ENCODE measurements around the gene ATP1B1.

Gene ATP1B1

GRCh38 chr1:169103480-169103893 lies 3.0 kb upstream of the ATP1B1 start:
- TF ChIP-seq TAF1 (IDR thresholded peaks at IDR 0.05; ENCODE audit: borderline replicate concordance, insufficient read depth, low read length) (no peak), POLR2AphosphoS5 (IDR thresholded peaks at IDR 0.05; ENCODE audit: low read depth, low read length) (no peak), REST (IDR thresholded peaks at IDR 0.05; ENCODE audit: insufficient read depth in 1 of 2, low read depth in 2 of 2, low read length in 2 of 2) (no peak), SIN3A (IDR thresholded peaks at IDR 0.05; ENCODE audit: borderline replicate concordance, insufficient read depth, low read length) (no peak), FOXP2 (optimal IDR thresholded peaks at IDR 0.05; ENCODE audit: borderline replicate concordance, extremely low read depth, extremely low read length, insufficient read depth) (no peak)

- TF ChIP-seq FOXP2 (optimal IDR thresholded peaks at IDR 0.05; ENCODE audit: borderline replicate concordance, extremely low read depth, extremely low read length, insufficient read depth) (no peak), REST (IDR thresholded peaks at IDR 0.05; ENCODE audit: insufficient read depth in 1 of 2, low read depth in 2 of 2, low read length in 2 of 2) (no peak), POLR2AphosphoS5 (IDR thresholded peaks at IDR 0.05; ENCODE audit: low read depth, low read length) (no peak), TAF1 (IDR thresholded peaks at IDR 0.05; ENCODE audit: borderline replicate concordance, insufficient read depth, low read length) (no peak), SIN3A (IDR thresholded peaks at IDR 0.05; ENCODE audit: borderline replicate concordance, insufficient read depth, low read length) (no peak)
These were observed 1.4 kb upstream of the ATP1B1 start for GRCh38 chr1:169105087-169105433.

- TF ChIP-seq FOXP2 (optimal IDR thresholded peaks at IDR 0.05; ENCODE audit: borderline replicate concordance, extremely low read depth, extremely low read length, insufficient read depth) (peak; percentile 12), REST (IDR thresholded peaks at IDR 0.05; ENCODE audit: insufficient read depth in 1 of 2, low read depth in 2 of 2, low read length in 2 of 2) (no peak), TAF1 (IDR thresholded peaks at IDR 0.05; ENCODE audit: borderline replicate concordance, insufficient read depth, low read length) (no peak), SIN3A (IDR thresholded peaks at IDR 0.05; ENCODE audit: borderline replicate concordance, insufficient read depth, low read length) (no peak), POLR2AphosphoS5 (IDR thresholded peaks at IDR 0.05; ENCODE audit: low read depth, low read length) (no peak)
These were observed 926 bp upstream of the ATP1B1 start for GRCh38 chr1:169105434-169106094.

GRCh38 chr1:169106921-169107602 lies 572 bp downstream of the ATP1B1 start:
- TF ChIP-seq REST (IDR thresholded peaks at IDR 0.05; ENCODE audit: insufficient read depth in 1 of 2, low read depth in 2 of 2, low read length in 2 of 2) (no peak), POLR2AphosphoS5 (IDR thresholded peaks at IDR 0.05; ENCODE audit: low read depth, low read length) (no peak), SIN3A (IDR thresholded peaks at IDR 0.05; ENCODE audit: borderline replicate concordance, insufficient read depth, low read length) (no peak), FOXP2 (optimal IDR thresholded peaks at IDR 0.05; ENCODE audit: borderline replicate concordance, extremely low read depth, extremely low read length, insufficient read depth) (no peak), TAF1 (IDR thresholded peaks at IDR 0.05; ENCODE audit: borderline replicate concordance, insufficient read depth, low read length) (no peak)

Data from PFSK-1 (cell line).